Measurements from ENCODE around the gene SRSF11.

DNA sequence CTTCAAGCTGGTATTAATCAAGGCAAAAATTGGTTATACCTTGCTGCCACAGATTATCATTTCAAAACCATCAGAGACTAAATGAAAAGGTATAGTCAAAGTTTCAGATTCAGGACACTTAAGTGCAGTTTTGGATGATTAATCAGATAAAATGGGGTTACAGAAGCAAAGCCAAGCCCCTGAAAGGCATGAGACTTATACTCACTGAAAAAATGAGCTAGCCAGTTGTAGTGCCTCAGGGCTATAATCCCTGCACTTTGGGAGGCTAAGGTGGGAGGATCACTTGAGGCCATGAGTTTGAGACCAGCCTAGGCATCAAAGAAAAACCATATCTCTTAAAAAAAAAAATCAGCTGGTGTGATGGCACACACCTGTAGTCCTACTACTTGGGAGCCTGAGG, 31.0 kb upstream of the SRSF11 start:
- TF ChIP-seq, protein P1, sequence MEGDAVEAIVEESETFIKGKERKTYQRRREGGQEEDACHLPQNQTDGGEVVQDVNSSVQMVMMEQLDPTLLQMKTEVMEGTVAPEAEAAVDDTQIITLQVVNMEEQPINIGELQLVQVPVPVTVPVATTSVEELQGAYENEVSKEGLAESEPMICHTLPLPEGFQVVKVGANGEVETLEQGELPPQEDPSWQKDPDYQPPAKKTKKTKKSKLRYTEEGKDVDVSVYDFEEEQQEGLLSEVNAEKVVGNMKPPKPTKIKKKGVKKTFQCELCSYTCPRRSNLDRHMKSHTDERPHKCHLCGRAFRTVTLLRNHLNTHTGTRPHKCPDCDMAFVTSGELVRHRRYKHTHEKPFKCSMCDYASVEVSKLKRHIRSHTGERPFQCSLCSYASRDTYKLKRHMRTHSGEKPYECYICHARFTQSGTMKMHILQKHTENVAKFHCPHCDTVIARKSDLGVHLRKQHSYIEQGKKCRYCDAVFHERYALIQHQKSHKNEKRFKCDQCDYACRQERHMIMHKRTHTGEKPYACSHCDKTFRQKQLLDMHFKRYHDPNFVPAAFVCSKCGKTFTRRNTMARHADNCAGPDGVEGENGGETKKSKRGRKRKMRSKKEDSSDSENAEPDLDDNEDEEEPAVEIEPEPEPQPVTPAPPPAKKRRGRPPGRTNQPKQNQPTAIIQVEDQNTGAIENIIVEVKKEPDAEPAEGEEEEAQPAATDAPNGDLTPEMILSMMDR (IDR thresholded peaks at IDR 0.05), result no peak
- TF ChIP-seq EP300 (IDR thresholded peaks at IDR 0.05), result no peak
- no peak for TF ChIP-seq POLR2A (IDR thresholded peaks at IDR 0.05)
